ENCODE results near the gene ZNF554. TPM values are rescaled to one million over a fixed set of nuclear protein-coding genes. Genes with fewer than 3 reads are reported as not detected.

ZNF554 gene
- total RNA-seq, 2 donors from 2014 or later, result 4.3 to 4.5 TPM

Other genes starting within 250 kb of the ZNF554 start
- 1 to 10 TPM; 1.3 TPM for gene GNG7, start 117.2 kb upstream of the ZNF554 start, total RNA-seq
- gene DIRAS1, start 98.5 kb upstream of the ZNF554 start, total RNA-seq, result under 1 TPM; 0.32 to 0.55 TPM
- 10 to 100 TPM; 28.7 to 37.2 TPM for gene SLC39A3, start 79.9 kb upstream of the ZNF554 start, total RNA-seq
- 10 to 100 TPM; 45.1 to 63.7 TPM for gene SGTA, start 36.6 kb upstream of the ZNF554 start, total RNA-seq
- gene THOP1, start 34.4 kb upstream of the ZNF554 start, total RNA-seq, result 100 to 1,000 TPM; 101 to 126 TPM
- gene ZNF555, start 21.6 kb downstream of the ZNF554 start, total RNA-seq, result 1 to 10 TPM; 4.6 to 4.8 TPM
- gene ZNF556, start 47.5 kb downstream of the ZNF554 start, total RNA-seq, result under 1 TPM in 1 of 2 donors, not detected in 1; 0.10 TPM
- 1 to 10 TPM; 6.2 to 7.6 TPM for gene ZNF57, start 81.1 kb downstream of the ZNF554 start, total RNA-seq
- 1 to 10 TPM; 5.4 to 5.5 TPM for gene ZNF77, start 125.1 kb downstream of the ZNF554 start, total RNA-seq
- gene TLE6, start 157.7 kb downstream of the ZNF554 start, total RNA-seq, result 1 to 10 TPM; 4.5 to 6.0 TPM
- gene TLE2, start 209.4 kb downstream of the ZNF554 start, total RNA-seq, result 10 to 100 TPM; 12.4 to 16.5 TPM
- gene TLE5, start 242.6 kb downstream of the ZNF554 start, total RNA-seq, result 100 to 1,000 TPM; 286 to 349 TPM